Uterus (tissue), 4 donors: Measurements from ENCODE around the gene BRAP. TPM values are rescaled to one million over a fixed set of nuclear protein-coding genes. Genes with fewer than 3 reads are reported as not detected.
A peak's percentile ranks its signal among the peaks of the same experiment; 100 is the strongest.
"Not testable (repeated sequence)": the region's sequence is repeated elsewhere in the genome, so short reads cannot be mapped to it uniquely, and the experiment has no call there.

Experiments used
- DNase-seq, 2 donors: peaks; one replicate each; pipeline ENCODE4 v3.0.0-alpha.2; 2019 to 2020
- H3K27ac ChIP-seq, 2 donors: fragments of 200-600 bp; sonication (generic); 1 replicate in 1 of 2; 2 replicates in 1 of 2; pipeline ENCODE4 v1.5.1; 2016 to 2018
- H3K27me3 ChIP-seq, 2 donors: fragments of 200-600 bp; sonication (generic); one replicate each; pipeline ENCODE4 v1.5.1; 2018 to 2019; ENCODE audit warnings: control low read depth in 1 of 2
- H3K36me3 ChIP-seq, 2 donors: fragments of 200-600 bp; sonication (generic); one replicate each; pipeline ENCODE4 v1.5.1; 2019; ENCODE audit warnings: control low read depth in 1 of 2
- H3K4me1 ChIP-seq, 2 donors: fragments of 200-600 bp; sonication (generic); one replicate each; pipeline ENCODE4 v1.5.1; 2018 to 2019; ENCODE audit warnings: control low read depth in 1 of 2
- H3K4me3 ChIP-seq, 2 donors: fragments of 200-600 bp; sonication (generic); 1 replicate in 1 of 2; 2 replicates in 1 of 2; pipeline ENCODE4 v1.5.1; 2018 to 2019; ENCODE audit warnings: mild to moderate bottlenecking in 1 of 2
- H3K9me3 ChIP-seq, 2 donors: fragments of 200-600 bp; sonication (generic); one replicate each; pipeline ENCODE4 v1.5.1; 2019; ENCODE audit warnings: control low read depth in 1 of 2
- CTCF ChIP-seq, 4 experiments: fragments of 200-600 bp in 2 of 4; fragments of 450-650 bp in 2 of 4; sonication (generic) in 2 of 4; IDR thresholded peaks; one replicate each; pipeline ENCODE4 v1.5.1; 2016 to 2019; ENCODE audit warnings: antibody characterized with exemption in 4 of 4, mild to moderate bottlenecking in 2 of 4, moderate library complexity in 1 of 4
- POLR2A ChIP-seq, 2 donors: fragments of 450-650 bp; IDR thresholded peaks; one replicate each; pipeline ENCODE4 v1.6.1; 2016; ENCODE audit warnings: antibody characterized with exemption in 2 of 2, mild to moderate bottlenecking in 1 of 2, moderate library complexity in 1 of 2
- intact Hi-C: fragments of 100-400 bp; cut with DNase I; formaldehyde crosslinking; loops from one replicate; pipeline ENCODE4 v1.15.1; 2023; ENCODE audit warnings: low total_unique reads
- total RNA-seq, 4 donors: library from RNA; depleted of rRNA in 3 of 4; stranded (reverse); fragments of >200 nt in 3 of 4; gene quantifications; one replicate each; pipeline versions ENCODE4 v1.1.0 to v1.2.4, GENCODE V29; 2014 to 2023
- donor health status: DM: yes; HTN: yes; CAD: no.

Gene BRAP
- total RNA-seq, 4 donors from 2014 or later = 3.1 to 23.0 (median 20.4) TPM

GRCh38 chr12:111687952-111688351 lies 2.2 kb upstream of the BRAP start:
- Histone ChIP-seq H3K9me3 (no peaks in the 10 kb centered on the region), H3K36me3 (no peaks in the 10 kb centered on the region), H3K4me3 (no peak overlapping the region), H3K4me1 (no peaks in the 10 kb centered on the region), H3K27me3 (no peaks in the 10 kb centered on the region), H3K27ac (no peak overlapping the region)
- no peak for TF ChIP-seq CTCF (IDR thresholded peaks at IDR 0.05)
- TF ChIP-seq POLR2A (IDR thresholded peaks at IDR 0.05) = no peak
- DNase-seq = no peak
- intact Hi-C loops = no loop called here

GRCh38 chr12:111687255-111687654 lies 1.5 kb upstream of the BRAP start:
- Histone ChIP-seq H3K27me3 (no peaks in the 10 kb centered on the region), H3K9me3 (no peaks in the 10 kb centered on the region), H3K36me3 (no peaks in the 10 kb centered on the region), H3K4me1 (no peaks in the 10 kb centered on the region), H3K27ac (no peak overlapping the region), H3K4me3 (no peak overlapping the region)
- intact Hi-C loops = no loop called here
- no peak for TF ChIP-seq CTCF (IDR thresholded peaks at IDR 0.05)
- TF ChIP-seq POLR2A (IDR thresholded peaks at IDR 0.05) = no peak
- DNase-seq = no peak

GRCh38 chr12:111686574-111687105 lies 884 bp upstream of the BRAP start:
- Histone ChIP-seq H3K4me3 (peak overlapping the region; percentile 94 to 100), H3K27me3 (no peaks in the 10 kb centered on the region), H3K9me3 (no peaks in the 10 kb centered on the region), H3K27ac (peak overlapping the region; percentile 79 to 86), H3K36me3 (no peaks in the 10 kb centered on the region), H3K4me1 (no peaks in the 10 kb centered on the region)
- intact Hi-C loops = no loop called here
- TF ChIP-seq CTCF (IDR thresholded peaks at IDR 0.05) = no peak
- TF ChIP-seq POLR2A (IDR thresholded peaks at IDR 0.05) = no peak
- DNase-seq = no peak

DNA sequence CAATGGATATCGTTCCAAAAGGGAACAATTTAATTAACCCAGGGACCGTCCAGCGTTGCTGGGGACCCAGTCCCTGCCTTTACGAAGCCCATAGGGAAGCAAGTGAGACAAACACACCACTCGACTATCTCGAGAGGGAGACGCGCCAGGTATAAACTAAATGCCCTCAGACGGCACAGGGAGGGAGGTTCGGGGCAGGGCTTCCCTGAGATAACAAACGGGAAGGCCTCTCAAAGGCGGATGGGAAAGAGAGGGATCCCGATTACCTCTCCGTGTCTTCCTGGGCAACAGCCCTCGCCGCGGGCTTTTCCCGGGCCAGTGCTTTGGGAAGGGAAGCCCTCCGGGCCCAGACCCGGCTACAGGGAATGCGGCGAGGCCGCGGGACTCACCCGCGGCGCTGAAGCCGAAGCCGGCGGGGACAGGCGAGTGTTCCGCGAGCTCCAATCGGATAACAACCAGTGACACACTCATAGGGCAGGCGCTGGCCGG lies 390 bp downstream of the BRAP start:
- DNase-seq = no peak
- Histone ChIP-seq H3K4me3 (peak overlapping the region; percentile 94 to 100), H3K36me3 (no peaks in the 10 kb centered on the region), H3K9me3 (no peaks in the 10 kb centered on the region), H3K4me1 (no peaks in the 10 kb centered on the region), H3K27ac (peak overlapping the region; percentile 79 to 86), H3K27me3 (no peaks in the 10 kb centered on the region)
- intact Hi-C loops = no loop called here
- TF ChIP-seq CTCF (IDR thresholded peaks at IDR 0.05) (no peak), POLR2A (IDR thresholded peaks at IDR 0.05) (no peak)

- peak overlapping the region; percentile 94 to 100 for H3K4me3 ChIP-seq
- H3K9me3 ChIP-seq, intact Hi-C loops, H3K27me3 ChIP-seq, H3K36me3 ChIP-seq, H3K4me1 ChIP-seq, DNase-seq: not testable (repeated sequence)
- peak overlapping the region in 1 of 2 donors; percentile 79 for H3K27ac ChIP-seq
These were observed 1.1 kb downstream of the BRAP start for GRCh38 chr12:111684485-111685198.
